Globus pallidus (tissue), 1 donor: Measurements from ENCODE around the gene NUP58.

ENCODE experiments used
- DNase-seq: peaks from one replicate; pipeline ENCODE4 v3.0.0-alpha.2; 2015; ENCODE audit warnings: low spot score

NUP58 gene

DNA sequence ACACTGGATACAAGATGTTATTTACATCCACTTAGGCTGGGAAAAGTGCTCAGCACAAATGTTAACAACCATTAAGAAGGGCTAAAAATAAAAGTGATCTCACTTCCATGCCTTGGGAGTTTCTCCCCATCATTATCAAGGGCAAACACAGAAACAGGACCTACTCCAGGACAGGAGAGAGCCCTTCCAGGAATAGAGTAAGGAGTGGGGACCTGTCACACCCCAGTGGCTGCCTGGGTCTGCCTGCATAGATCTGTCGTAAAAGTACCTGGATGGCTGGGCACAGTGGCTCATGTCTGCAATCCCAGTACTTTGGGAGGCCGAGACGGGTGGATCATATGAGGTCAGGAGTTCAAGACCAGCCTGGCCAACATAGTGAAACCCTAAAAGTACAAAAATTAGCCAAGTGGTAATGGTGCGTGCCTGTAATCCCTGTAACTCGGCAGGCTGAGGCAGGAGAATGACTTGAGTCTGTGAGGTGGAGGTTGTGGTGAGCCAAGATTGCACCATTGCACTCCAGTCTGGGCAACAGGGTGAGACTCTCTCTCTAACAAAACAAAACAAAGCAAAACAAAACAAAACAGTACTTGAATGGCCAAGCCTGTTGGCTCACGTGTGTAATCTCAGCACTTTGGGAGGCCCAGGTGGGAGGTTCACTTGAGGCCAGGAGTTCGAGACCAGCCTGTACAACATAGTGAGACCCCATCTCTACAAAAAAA is 76.0 kb downstream of the NUP58 start:
- DNase-seq, result no peak

GRCh38 chr13:25378528-25378927 is 77.1 kb downstream of the NUP58 start:
- no peak for DNase-seq

GRCh38 chr13:25379011-25379410 is 77.6 kb downstream of the NUP58 start:
- DNase-seq, result no peak

DNA sequence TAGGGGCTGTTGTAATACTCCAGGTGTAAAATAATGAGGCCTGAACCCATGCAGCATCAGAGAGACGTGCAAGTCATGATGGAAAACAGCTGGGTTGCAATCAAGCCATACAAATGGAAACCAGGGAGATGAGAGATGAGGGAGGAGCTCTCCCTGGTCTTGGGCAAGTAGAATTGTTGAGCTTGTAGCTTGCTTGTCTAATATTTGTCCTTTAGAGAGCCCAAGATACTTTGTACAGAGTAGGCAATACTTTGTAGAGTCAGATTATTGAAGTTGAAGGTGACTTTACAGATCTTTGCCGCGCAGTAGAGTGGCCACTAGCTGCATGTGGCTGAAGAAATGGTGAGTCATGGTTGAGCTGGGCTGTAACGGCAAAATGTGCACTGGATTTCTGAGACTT is 78.7 kb downstream of the NUP58 start:
- DNase-seq, result no peak

DNA sequence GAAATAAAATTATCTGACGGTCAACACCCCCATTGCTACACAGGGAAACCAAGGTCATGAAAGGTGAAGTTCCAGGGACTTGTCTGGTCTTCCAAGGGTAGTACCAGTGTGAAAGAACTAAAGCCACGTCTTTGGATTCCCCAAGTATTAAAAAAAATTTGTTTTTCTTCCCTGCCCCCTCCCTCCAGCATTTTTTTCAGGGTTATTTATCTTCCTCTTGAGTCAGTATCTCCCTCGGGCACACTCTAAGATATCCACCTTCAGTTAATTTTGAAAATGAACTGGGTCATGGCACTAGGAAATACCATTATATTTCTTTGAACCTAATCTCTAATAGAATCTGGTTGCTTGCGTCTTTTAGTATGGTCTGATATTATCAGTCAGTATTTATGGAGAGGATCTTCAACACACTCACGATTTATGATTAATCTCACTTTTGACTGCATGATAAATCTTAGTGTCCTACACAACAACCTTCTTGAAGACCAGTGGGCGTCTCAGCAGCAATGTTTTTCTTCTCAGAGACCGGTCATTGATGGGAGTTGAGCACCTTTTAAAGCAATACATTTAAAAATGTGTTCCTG is 79.4 kb downstream of the NUP58 start:
- DNase-seq, result no peak

DNA sequence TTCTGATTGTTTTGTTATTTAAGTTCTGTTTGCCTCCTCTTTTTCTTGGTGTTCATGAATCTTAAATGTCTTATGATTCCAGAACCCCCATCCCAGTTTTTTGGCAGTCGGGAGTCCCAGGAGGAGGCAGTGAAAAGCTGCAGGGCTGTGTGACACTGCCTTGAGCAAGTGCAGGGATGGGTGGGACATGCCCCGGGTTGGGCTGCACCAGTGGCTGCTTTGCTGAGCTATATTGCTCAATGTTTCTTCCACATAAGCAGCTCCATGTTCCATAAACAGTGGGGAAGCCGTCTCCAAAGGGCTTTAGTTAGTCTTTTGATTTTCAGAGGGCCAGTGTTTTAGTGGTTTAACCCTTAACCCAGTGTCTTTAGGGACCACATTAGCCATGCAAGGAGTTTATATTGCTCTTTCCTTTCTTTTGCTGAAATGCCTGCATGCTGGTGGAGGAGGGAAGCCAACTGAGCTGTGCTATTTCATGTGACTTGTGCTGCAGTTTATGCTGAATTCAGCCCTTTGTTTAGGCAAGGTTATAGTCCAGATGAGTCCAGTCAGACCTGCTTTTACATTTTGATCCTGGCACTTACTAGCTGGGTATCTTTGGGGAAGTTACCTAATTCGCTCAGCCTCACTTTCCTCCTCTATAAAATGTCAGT is 83.5 kb downstream of the NUP58 start:
- no peak for DNase-seq

DNA sequence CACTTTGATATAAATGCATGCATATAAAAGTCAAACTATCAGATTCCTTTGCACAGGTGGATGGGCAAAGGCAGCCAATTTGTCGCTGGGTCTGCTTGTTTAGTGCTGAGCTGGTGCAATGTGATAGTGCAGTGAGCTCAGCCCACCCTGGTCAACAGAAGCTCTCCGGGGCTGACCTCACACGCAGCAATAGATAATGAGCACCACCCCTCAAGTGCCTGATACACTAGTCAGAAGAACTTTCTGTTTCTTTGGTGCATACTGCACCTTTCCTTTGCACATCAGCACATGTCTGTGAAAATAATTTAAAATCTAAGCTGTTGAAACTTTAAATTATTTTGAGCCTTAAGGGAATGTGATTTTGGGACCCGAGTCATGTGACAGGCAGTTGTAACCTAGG is 90.5 kb downstream of the NUP58 start:
- DNase-seq, result no peak
